Activated T-cell treated with anti-CD3 and anti-CD28 coated beads for 4 hours (primary cell): ENCODE data around the gene PCGF1.
"Not testable (repeated sequence)": the region's sequence is repeated elsewhere in the genome, so short reads cannot be mapped to it uniquely, and the experiment has no call there.

Experiments
- DNase-seq: peaks from one replicate; pipeline ENCODE4 v3.0.0-alpha.2; 2020

PCGF1 gene

GRCh38 chr2:74471332-74472065 lies 36.0 kb downstream of the PCGF1 start:
- DNase-seq = no peak

GRCh38 chr2:74470742-74471141 lies 36.8 kb downstream of the PCGF1 start:
- not testable (repeated sequence) for DNase-seq

- no peak for DNase-seq
Observed at GRCh38 chr2:74464406-74464805, 43.1 kb downstream of the PCGF1 start.

- no peak for DNase-seq
Observed at GRCh38 chr2:74462786-74463105, 44.7 kb downstream of the PCGF1 start.

GRCh38 chr2:74462054-74462785 lies 45.3 kb downstream of the PCGF1 start:
- no peak for DNase-seq

GRCh38 chr2:74461187-74462053 lies 46.1 kb downstream of the PCGF1 start:
- no peak for DNase-seq

GRCh38 chr2:74460187-74460586 lies 47.3 kb downstream of the PCGF1 start:
- DNase-seq = not testable (repeated sequence)

- not testable (repeated sequence) for DNase-seq
Observed at GRCh38 chr2:74459503-74460118, 47.9 kb downstream of the PCGF1 start.

- no peak for DNase-seq
Observed at GRCh38 chr2:74458938-74459363, 48.5 kb downstream of the PCGF1 start.

GRCh38 chr2:74458132-74458937 lies 49.2 kb downstream of the PCGF1 start, which contains the start of gene WBP1:
Gene WBP1, plus strand, starts transcription at chr2:74458438. Its CDS starts 165 bp downstream, at chr2:74458603.
- peak; percentile 98 for DNase-seq

GRCh38 chr2:74457549-74458131 lies 49.9 kb downstream of the PCGF1 start:
- DNase-seq = peak; percentile 69

GRCh38 chr2:74457129-74457548 lies 50.4 kb downstream of the PCGF1 start:
- no peak for DNase-seq
